Measurements from ENCODE around the gene USP9X.

- TF ChIP-seq SUZ12 (IDR thresholded peaks at IDR 0.05; ENCODE audit: extremely low read depth, insufficient read depth, insufficient read length) = no peak
- TF ChIP-seq ZNF274 (IDR thresholded peaks at IDR 0.05; ENCODE audit: low read depth, low read length) = no peak
These were observed 52.3 kb downstream of the USP9X start for GRCh38 chrX:41137589-41137988.
